ENCODE results near the gene AKAP13. TPM values are rescaled to one million over a fixed set of nuclear protein-coding genes. Genes with fewer than 3 reads are reported as not detected.

The AKAP13 gene
- total RNA-seq, 1 experiment from 2014 or later = 54.5 TPM

GRCh38 chr15:85454403-85454802 is 74.0 kb downstream of the AKAP13 start:
- Histone ChIP-seq H3K36me3 (ENCODE audit: insufficient read depth, low read length, poor library complexity, severe bottlenecking) (peaks cover 3% of the 10 kb centered on the region), H3K4me1 (ENCODE audit: insufficient read depth, low read length, poor library complexity, severe bottlenecking) (peaks cover 7% of the 10 kb centered on the region), H3K4me3 (ENCODE audit: low read depth, low read length, poor library complexity, severe bottlenecking) (no peak overlapping the region), H3K27me3 (replicated peaks; ENCODE audit: insufficient read depth, low read depth, low read length, poor library complexity) (no peaks in the 10 kb centered on the region), H3K9me3 (ENCODE audit: low read depth, low read length, poor library complexity, severe bottlenecking) (peaks cover 11% of the 10 kb centered on the region), H3K27ac (ENCODE audit: low read depth, low read length, poor library complexity, severe bottlenecking) (no peak overlapping the region)
- ChIA-PET POLR2A (ENCODE audit: low non-redundant PET) (no interaction called here), CTCF (no interaction called here)
- no peak for DNase-seq (ENCODE audit: low spot score)
- no peak for TF ChIP-seq CTCF (conservative IDR thresholded peaks at IDR 0.05; ENCODE audit: low read depth, low read length)
- TF ChIP-seq EZH2 (IDR thresholded peaks at IDR 0.05; ENCODE audit: borderline replicate concordance, low read depth, low read length, poor library complexity, severe bottlenecking) = no peak
- intact Hi-C loops (cut with micrococcal nuclease; ENCODE audit: unreplicated experiment) = no loop called here
- BruUV-seq (replicated peaks) = no TSS peak

- DNase-seq (ENCODE audit: low spot score) = no peak
- BruUV-seq (replicated peaks) = no TSS peak
- no peak overlapping the region for H3K4me3 ChIP-seq (ENCODE audit: low read depth, low read length, poor library complexity, severe bottlenecking)
- intact Hi-C loops (cut with micrococcal nuclease; ENCODE audit: unreplicated experiment) = no loop called here
- no peaks in the 10 kb centered on the region for H3K9me3 ChIP-seq (ENCODE audit: low read depth, low read length, poor library complexity, severe bottlenecking)
- ChIA-PET CTCF (no interaction called here), POLR2A (ENCODE audit: low non-redundant PET) (no interaction called here)
- H3K4me1 ChIP-seq (ENCODE audit: insufficient read depth, low read length, poor library complexity, severe bottlenecking) = peaks cover 7% of the 10 kb centered on the region
- H3K36me3 ChIP-seq (ENCODE audit: insufficient read depth, low read length, poor library complexity, severe bottlenecking) = no peaks in the 10 kb centered on the region
- H3K27ac ChIP-seq (ENCODE audit: low read depth, low read length, poor library complexity, severe bottlenecking) = no peak overlapping the region
- H3K27me3 ChIP-seq (replicated peaks; ENCODE audit: insufficient read depth, low read depth, low read length, poor library complexity) = no peaks in the 10 kb centered on the region
- TF ChIP-seq EZH2 (IDR thresholded peaks at IDR 0.05; ENCODE audit: borderline replicate concordance, low read depth, low read length, poor library complexity, severe bottlenecking) (no peak), CTCF (conservative IDR thresholded peaks at IDR 0.05; ENCODE audit: low read depth, low read length) (no peak)
These were observed 75.5 kb downstream of the AKAP13 start for GRCh38 chr15:85455891-85456290.

- no peaks in the 10 kb centered on the region for H3K27me3 ChIP-seq (replicated peaks; ENCODE audit: insufficient read depth, low read depth, low read length, poor library complexity)
- H3K27ac ChIP-seq (ENCODE audit: low read depth, low read length, poor library complexity, severe bottlenecking) = no peak overlapping the region
- H3K4me1 ChIP-seq (ENCODE audit: insufficient read depth, low read length, poor library complexity, severe bottlenecking) = peaks cover 9% of the 10 kb centered on the region
- TF ChIP-seq EZH2 (IDR thresholded peaks at IDR 0.05; ENCODE audit: borderline replicate concordance, low read depth, low read length, poor library complexity, severe bottlenecking) (no peak), CTCF (conservative IDR thresholded peaks at IDR 0.05; ENCODE audit: low read depth, low read length) (no peak)
- no peak for DNase-seq (ENCODE audit: low spot score)
- H3K4me3 ChIP-seq (ENCODE audit: low read depth, low read length, poor library complexity, severe bottlenecking) = no peak overlapping the region
- H3K9me3 ChIP-seq (ENCODE audit: low read depth, low read length, poor library complexity, severe bottlenecking) = no peaks in the 10 kb centered on the region
- no TSS peak for BruUV-seq (replicated peaks)
- ChIA-PET CTCF (no interaction called here), POLR2A (ENCODE audit: low non-redundant PET) (no interaction called here)
- intact Hi-C loops (cut with micrococcal nuclease; ENCODE audit: unreplicated experiment) = no loop called here
- no peaks in the 10 kb centered on the region for H3K36me3 ChIP-seq (ENCODE audit: insufficient read depth, low read length, poor library complexity, severe bottlenecking)
These were observed 76.4 kb downstream of the AKAP13 start for GRCh38 chr15:85456798-85457197.

Measured in A673 (cell line).